ENCODE measurements around the gene TH. TPM values are rescaled to one million over a fixed set of nuclear protein-coding genes. Genes with fewer than 3 reads are reported as not detected.
A peak's percentile ranks its signal among the peaks of the same experiment; 100 is the strongest.

TH gene
- total RNA-seq, 1 donor from 2014 or later = 2.0 TPM

DNA sequence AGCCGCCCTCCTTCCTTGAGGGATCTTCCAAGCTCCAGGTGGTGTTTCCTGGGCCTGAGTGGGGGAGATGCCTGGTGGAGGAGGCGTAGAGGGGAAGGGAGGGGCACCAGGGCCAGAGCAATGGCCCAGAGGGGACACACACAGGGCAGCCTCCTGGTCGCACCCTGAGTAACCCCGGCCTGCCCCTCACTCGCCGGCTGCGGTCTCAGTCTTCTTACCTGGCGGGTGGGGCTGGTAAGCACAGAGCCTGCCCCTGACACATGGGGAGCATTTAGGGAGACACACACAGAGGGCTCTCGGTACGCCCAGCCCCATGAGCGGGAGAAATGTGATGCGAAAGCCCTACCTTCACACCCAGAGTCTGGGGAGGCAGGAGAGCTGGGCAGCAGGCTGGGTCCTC lies 56.3 kb downstream of the TH start:
- no peak for DNase-seq (ENCODE audit: low spot score)
- Histone ChIP-seq H3K36me3 (no peaks in the 10 kb centered on the region), H2AFZ (replicated peaks) (no peak overlapping the region), H3K9ac (no peak overlapping the region), H3K79me2 (ENCODE audit: low read depth) (no peaks in the 10 kb centered on the region), H3K4me1 (no peaks in the 10 kb centered on the region), H4K20me1 (ENCODE audit: low read depth) (no peaks in the 10 kb centered on the region), H3F3A (ENCODE audit: low read depth) (no peaks in the 10 kb centered on the region), H3K27me3 (peaks cover 4% of the 10 kb centered on the region), H3K27ac (no peak overlapping the region), H3K4me3 (no peak overlapping the region), H3K4me2 (no peak overlapping the region), H3K9me3 (ENCODE audit: low read depth) (no peaks in the 10 kb centered on the region)
- H3K4me1 Mint-ChIP-seq = no peaks in the 10 kb centered on the region
- H3K27ac Mint-ChIP-seq = no peak overlapping the region
- TF ChIP-seq, protein P1, sequence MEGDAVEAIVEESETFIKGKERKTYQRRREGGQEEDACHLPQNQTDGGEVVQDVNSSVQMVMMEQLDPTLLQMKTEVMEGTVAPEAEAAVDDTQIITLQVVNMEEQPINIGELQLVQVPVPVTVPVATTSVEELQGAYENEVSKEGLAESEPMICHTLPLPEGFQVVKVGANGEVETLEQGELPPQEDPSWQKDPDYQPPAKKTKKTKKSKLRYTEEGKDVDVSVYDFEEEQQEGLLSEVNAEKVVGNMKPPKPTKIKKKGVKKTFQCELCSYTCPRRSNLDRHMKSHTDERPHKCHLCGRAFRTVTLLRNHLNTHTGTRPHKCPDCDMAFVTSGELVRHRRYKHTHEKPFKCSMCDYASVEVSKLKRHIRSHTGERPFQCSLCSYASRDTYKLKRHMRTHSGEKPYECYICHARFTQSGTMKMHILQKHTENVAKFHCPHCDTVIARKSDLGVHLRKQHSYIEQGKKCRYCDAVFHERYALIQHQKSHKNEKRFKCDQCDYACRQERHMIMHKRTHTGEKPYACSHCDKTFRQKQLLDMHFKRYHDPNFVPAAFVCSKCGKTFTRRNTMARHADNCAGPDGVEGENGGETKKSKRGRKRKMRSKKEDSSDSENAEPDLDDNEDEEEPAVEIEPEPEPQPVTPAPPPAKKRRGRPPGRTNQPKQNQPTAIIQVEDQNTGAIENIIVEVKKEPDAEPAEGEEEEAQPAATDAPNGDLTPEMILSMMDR (IDR thresholded peaks at IDR 0.05) = no peak
- no peak for TF ChIP-seq EZH2 (IDR thresholded peaks at IDR 0.05)
- no peak for TF ChIP-seq EZH2phosphoT487 (IDR thresholded peaks at IDR 0.05)
- no peak overlapping the region for H3K4me3 Mint-ChIP-seq
- no peaks in the 10 kb centered on the region for H3K36me3 Mint-ChIP-seq
- peaks cover 20% of the 10 kb centered on the region for H3K9me3 Mint-ChIP-seq
- peaks cover 33% of the 10 kb centered on the region for H3K27me3 Mint-ChIP-seq (ENCODE audit: insufficient read depth, low read depth)

DNA sequence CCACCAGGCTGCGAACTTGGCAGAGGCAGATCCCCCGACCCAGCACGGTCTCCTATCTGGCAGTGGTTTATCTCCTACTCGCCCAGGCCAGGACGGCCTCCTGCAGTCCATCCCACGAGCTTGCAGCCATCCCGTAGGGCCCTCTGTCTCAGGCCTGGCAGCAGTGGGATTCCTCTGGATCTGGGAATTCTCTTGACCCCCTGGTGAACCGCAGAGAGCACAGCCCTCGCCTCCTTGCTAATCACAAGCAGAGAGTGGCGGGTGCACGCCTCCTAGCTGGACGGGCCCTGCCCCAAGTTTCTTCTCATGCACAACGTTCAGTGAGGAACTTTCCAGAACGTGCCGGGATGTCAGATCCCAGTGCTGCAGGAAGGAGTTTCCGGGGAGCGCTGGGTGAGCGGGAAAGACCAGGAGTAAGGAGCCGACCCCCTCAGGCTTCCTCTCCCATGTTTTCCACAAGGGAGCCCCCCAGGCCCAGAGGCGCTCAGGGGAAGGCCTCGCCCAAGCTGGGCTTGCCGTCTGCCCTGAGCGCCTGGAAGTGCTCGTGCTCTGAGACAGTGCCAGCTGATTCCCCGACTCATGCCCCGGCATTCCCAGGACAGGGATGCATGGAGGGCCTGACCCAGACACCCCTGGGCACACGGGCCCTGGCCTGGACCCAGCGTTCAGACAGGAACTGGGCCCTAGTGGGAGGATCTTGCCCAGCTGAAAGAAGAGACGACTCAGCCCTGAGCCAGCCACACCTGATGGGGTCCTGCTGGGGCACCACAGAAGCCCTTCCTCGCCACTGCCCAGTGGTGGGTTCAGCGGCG lies 57.0 kb downstream of the TH start:
- H3K9ac ChIP-seq = no peak overlapping the region
- no peak overlapping the region for H3K4me3 Mint-ChIP-seq
- no peak overlapping the region for H3K27ac Mint-ChIP-seq

More for the DNA sequence above, 57.0 kb downstream of the TH start:
- TF ChIP-seq EZH2phosphoT487 (IDR thresholded peaks at IDR 0.05) (no peak), EZH2 (IDR thresholded peaks at IDR 0.05) (no peak)
- TF ChIP-seq, protein P1 (IDR thresholded peaks at IDR 0.05) = no peak
- no peaks in the 10 kb centered on the region for H3K36me3 ChIP-seq
- H3K4me1 Mint-ChIP-seq = no peaks in the 10 kb centered on the region
- no peaks in the 10 kb centered on the region for H3F3A ChIP-seq (ENCODE audit: low read depth)
- H3K36me3 Mint-ChIP-seq = no peaks in the 10 kb centered on the region
- peaks cover 27% of the 10 kb centered on the region for H3K27me3 Mint-ChIP-seq (ENCODE audit: insufficient read depth, low read depth)
- no peak overlapping the region for H3K4me3 ChIP-seq
- no peak overlapping the region for H3K27ac ChIP-seq
- H3K79me2 ChIP-seq (ENCODE audit: low read depth) = no peaks in the 10 kb centered on the region
- H3K9me3 Mint-ChIP-seq = peaks cover 18% of the 10 kb centered on the region
- no peaks in the 10 kb centered on the region for H4K20me1 ChIP-seq (ENCODE audit: low read depth)
- H3K4me1 ChIP-seq = no peaks in the 10 kb centered on the region
- no peak overlapping the region for H3K4me2 ChIP-seq
- H3K27me3 ChIP-seq = peaks cover 4% of the 10 kb centered on the region
- H2AFZ ChIP-seq (replicated peaks) = no peak overlapping the region
- no peak for DNase-seq (ENCODE audit: low spot score)
- H3K9me3 ChIP-seq (ENCODE audit: low read depth) = no peaks in the 10 kb centered on the region

MicroRNAs within 50 kb of the gene (microRNA counts, 767-probe panel; counts per million panel counts)
- microRNA hsa-miR-483-3p = 460 counts per million, percentile 90 among the panel's probes with 10 or more counts
- microRNA hsa-miR-483-5p = 460 counts per million, percentile 90 among the panel's probes with 10 or more counts

Small RNA genes within 50 kb of the gene (microRNA-seq; reads per million reads assigned to microRNA genes)
- gene MIR4686 (not detected), gene MIR483 (16.9 reads per million, percentile 48 among the genes with 10 or more reads in this experiment)

Small RNA genes within 50 kb of the gene (small RNA-seq; reads per million reads assigned to genes)
- gene MIR4686 (not detected), gene MIR483 (not detected)

Other genes with a start within 250 kb of the TH start
- 43.2 and 82.1 TPM in 2 replicates for gene MRPL23, start 224.5 kb downstream of the TH start, total RNA-seq (ENCODE audit: low replicate concordance)
- gene H19, start 174.0 kb downstream of the TH start, total RNA-seq (ENCODE audit: low replicate concordance) = not detected in 2 replicates
- 0.45 and 3.3 TPM in 2 replicates for gene IGF2, start 32.4 kb downstream of the TH start, total RNA-seq (ENCODE audit: low replicate concordance)
- gene INS, start 10.6 kb downstream of the TH start, total RNA-seq (ENCODE audit: low replicate concordance) = not detected in 2 replicates
- 2.2 TPM in 1 of 2 replicates, not detected in the other for gene ASCL2, start 98.8 kb upstream of the TH start, total RNA-seq (ENCODE audit: low replicate concordance)
- gene C11orf21, start 130.1 kb upstream of the TH start, total RNA-seq (ENCODE audit: low replicate concordance) = 0.19 TPM in 1 of 2 replicates, not detected in the other
- gene TSPAN32, start 130.2 kb upstream of the TH start, total RNA-seq (ENCODE audit: low replicate concordance) = 0.19 TPM in 1 of 2 replicates, not detected in the other
- gene CD81, start 205.5 kb upstream of the TH start, total RNA-seq (ENCODE audit: low replicate concordance) = 87.6 and 181 TPM in 2 replicates
- gene TSSC4, start 228.9 kb upstream of the TH start, total RNA-seq (ENCODE audit: low replicate concordance) = 11.1 and 30.2 TPM in 2 replicates

Measured in neural progenitor cell (in vitro differentiated cells).